IMR-90 (cell line): ENCODE results near the gene TCF7. TPM values are rescaled to one million over a fixed set of nuclear protein-coding genes. Genes with fewer than 3 reads are reported as not detected.

Experiments used
- ATAC-seq: fragments of 200-7000 bp; cut with Tn5 transposase; 2 replicates; pipeline ENCODE4 v1.9.1; 2020; ENCODE audit warnings: low read depth, mild to moderate bottlenecking, moderate library complexity
- BruUV-seq: library from RNA; stranded (reverse); fragments of 400-500 nt; replicated peaks from 2 replicates; lab custom pipeline; 2021; lab: Mats Ljungman, UMichigan
- CTCF ChIA-PET: fragments of 300-600 bp; formaldehyde crosslinking; extraction: SDS; loops from one replicate; lab custom pipeline; 2021; ENCODE audit warnings: antibody characterized with exemption; lab: Yijun Ruan, JAX
- POLR2A ChIA-PET: fragments of 300-600 bp; sonication (Branson Sonifier 250); formaldehyde crosslinking; loops from one replicate; lab custom pipeline; 2022; ENCODE audit warnings: antibody characterized with exemption; ENCODE audit not compliant: unreplicated experiment; lab: Charles Lee
- DNase-seq: peaks from one replicate; pipeline ENCODE4 v3.0.0; 2013
- H2AFZ ChIP-seq: replicated peaks from 2 replicates; pipeline ENCODE3; 2013; ENCODE audit warnings: low read length, mild to moderate bottlenecking; ENCODE audit not compliant: poor library complexity
- H2AK5ac ChIP-seq: 2 replicates; pipeline ENCODE4 v1.6.1; 2013; ENCODE audit warnings: low read depth, low read length, inconsistent platforms
- H2AK9ac ChIP-seq: replicated peaks from 2 replicates; pipeline ENCODE3; 2013; ENCODE audit warnings: mild to moderate bottlenecking, low read depth, low read length, moderate library complexity; ENCODE audit not compliant: poor library complexity
- H2BK120ac ChIP-seq: 2 replicates; pipeline ENCODE4 v1.6.1; 2013; ENCODE audit warnings: low read depth, low read length, inconsistent platforms
- H2BK15ac ChIP-seq: 3 replicates; pipeline ENCODE4 v1.6.1; 2013; ENCODE audit warnings: low read depth, low read length, inconsistent platforms
- H2BK20ac ChIP-seq: 2 replicates; pipeline ENCODE4 v1.6.1; 2013; ENCODE audit warnings: low read depth, mild to moderate bottlenecking, inconsistent platforms, low read length, moderate library complexity
- H2BK5ac ChIP-seq: 2 replicates; pipeline ENCODE4 v1.6.1; 2013; ENCODE audit warnings: mild to moderate bottlenecking, low read depth, low read length, inconsistent platforms; ENCODE audit not compliant: poor library complexity, severe bottlenecking
- H3K14ac ChIP-seq: replicated peaks from 2 replicates; pipeline ENCODE4 v1.6.1; 2013; ENCODE audit warnings: low read depth, low read length, inconsistent platforms
- H3K18ac ChIP-seq: 2 replicates; pipeline ENCODE4 v1.6.1; 2013; ENCODE audit warnings: low read depth, low read length, control low read depth
- H3K23ac ChIP-seq: 2 replicates; pipeline ENCODE4 v1.6.1; 2013; ENCODE audit warnings: low read depth, low read length, inconsistent platforms
- H3K27ac ChIP-seq: 2 replicates; pipeline ENCODE4 v1.5.1; 2013; ENCODE audit warnings: mild to moderate bottlenecking, control low read depth, low read length; ENCODE audit not compliant: insufficient read depth
- H3K27me3 ChIP-seq: 2 replicates; pipeline ENCODE4 v1.6.1; 2013; ENCODE audit warnings: low read length; ENCODE audit not compliant: control insufficient read depth, insufficient read depth
- H3K36me3 ChIP-seq: 2 replicates; pipeline ENCODE4 v1.6.1; 2013; ENCODE audit warnings: low read length, mixed read lengths; ENCODE audit not compliant: control insufficient read depth, insufficient read depth
- H3K4ac ChIP-seq: 2 replicates; pipeline ENCODE4 v1.6.1; 2013; ENCODE audit warnings: low read depth, low read length, inconsistent platforms
- H3K4me1 ChIP-seq: 2 replicates; pipeline ENCODE4 v1.6.1; 2013; ENCODE audit warnings: low read length, mixed read lengths; ENCODE audit not compliant: control insufficient read depth, insufficient read depth
- H3K4me2 ChIP-seq: 2 replicates; pipeline ENCODE4 v1.6.1; 2013; ENCODE audit warnings: low read depth, mild to moderate bottlenecking, control low read depth, low read length, moderate library complexity
- H3K4me3 ChIP-seq: 2 replicates; pipeline ENCODE4 v1.5.1; 2013; ENCODE audit warnings: low read depth, mild to moderate bottlenecking, control low read depth, low read length, moderate library complexity; ENCODE audit not compliant: insufficient read depth
- H3K56ac ChIP-seq: 2 replicates; pipeline ENCODE4 v1.6.1; 2013; ENCODE audit warnings: low read length, inconsistent platforms; ENCODE audit not compliant: insufficient read depth; ENCODE audit errors: extremely low read depth
- H3K79me1 ChIP-seq, 2 experiments: 2 replicates each; pipeline ENCODE4 v1.6.1; 2013; ENCODE audit warnings: low read length in 2 of 2, inconsistent platforms in 1 of 2, low read depth in 1 of 2
- H3K9ac ChIP-seq: 2 replicates; pipeline ENCODE4 v1.6.1; 2013; ENCODE audit warnings: low read depth, low read length, control low read depth
- H3K9me1 ChIP-seq: 2 replicates; pipeline ENCODE4 v1.6.1; 2013; ENCODE audit warnings: low read length, inconsistent platforms; ENCODE audit not compliant: insufficient read depth
- H3K9me3 ChIP-seq: 2 replicates; pipeline ENCODE4 v1.6.1; 2013; ENCODE audit warnings: low read length; ENCODE audit not compliant: control insufficient read depth, insufficient read depth
- H4K20me1 ChIP-seq: 2 replicates; pipeline ENCODE4 v1.6.1; 2013; ENCODE audit warnings: low read length, inconsistent platforms; ENCODE audit not compliant: insufficient read depth
- H4K5ac ChIP-seq: 2 replicates; pipeline ENCODE4 v1.6.1; 2013; ENCODE audit warnings: mild to moderate bottlenecking, low read depth, low read length, control low read depth
- H4K8ac ChIP-seq, 2 experiments: 2 replicates each; pipeline ENCODE4 v1.6.1; 2013; ENCODE audit warnings: low read depth in 2 of 2, low read length in 2 of 2, control low read depth in 1 of 2, inconsistent platforms in 1 of 2
- H4K91ac ChIP-seq: 2 replicates; pipeline ENCODE4 v1.6.1; 2013; ENCODE audit warnings: low read depth, low read length, inconsistent platforms; ENCODE audit not compliant: insufficient read depth
- CEBPB ChIP-seq: IDR thresholded peaks from 2 replicates; pipeline ENCODE4 v1.6.1; 2012; ENCODE audit warnings: low read depth, low read length, improper control_type of control experiment
- MAZ ChIP-seq: IDR thresholded peaks from 2 replicates; pipeline ENCODE4 v1.6.1; 2012; ENCODE audit warnings: low read depth, mild to moderate bottlenecking, low read length, improper control_type of control experiment, moderate library complexity, borderline replicate concordance
- MXI1 ChIP-seq: IDR thresholded peaks from 2 replicates; pipeline ENCODE4 v1.6.1; 2012; ENCODE audit warnings: low read depth, mild to moderate bottlenecking, low read length, moderate library complexity, borderline replicate concordance
- NFE2L2 ChIP-seq: fragments of 150-350 bp; IDR thresholded peaks from 2 replicates; pipeline ENCODE4 v1.6.1; 2016; ENCODE audit warnings: low read depth, mild to moderate bottlenecking, low read length
- RCOR1 ChIP-seq: IDR thresholded peaks from 2 replicates; pipeline ENCODE4 v1.6.1; 2012; ENCODE audit warnings: mild to moderate bottlenecking, low read length, improper control_type of control experiment; ENCODE audit not compliant: insufficient replicate concordance
- WGBS, 2 experiments: methylation state at CpG; one replicate each; pipeline versions ENCODE4 v1.1.5 to v1.1.7; 2013; ENCODE audit warnings: missing lambda C conversion rate in 2 of 2; ENCODE audit not compliant: insufficient read length in 1 of 2; ENCODE audit errors: extremely low coverage in 2 of 2; 5-methylcytosine and 5-hydroxymethylcytosine counted together
- dilution Hi-C: fragments of 300-500 bp; cut with HindIII; formaldehyde crosslinking; loops from one replicate; pipeline ENCODE4 v1.14.3; 2018; ENCODE audit warnings: low sequenced_read_pairs; ENCODE audit not compliant: unreplicated experiment
- in situ Hi-C: fragments of 300-500 bp; cut with MboI; formaldehyde crosslinking; loops from 3 replicates; pipeline ENCODE4 v1.14.3; 2019; ENCODE audit warnings: low sequenced_read_pairs, inconsistent platforms, mixed read lengths
- intact Hi-C: fragments of 100-400 bp; cut with micrococcal nuclease; formaldehyde crosslinking; loops from 2 replicates; pipeline ENCODE4 v1.10.0; 2022
- polyA plus RNA-seq, 3 experiments: library from polyadenylated mRNA; depleted of rRNA; stranded (reverse); fragments of >200 nt; gene quantifications; 2 replicates each; pipeline ENCODE4 v1.2.3, GENCODE V29; 2012; ENCODE audit warnings: low replicate concordance in 1 of 3
- total RNA-seq: library from RNA; depleted of rRNA; stranded (reverse); fragments of >200 nt; gene quantifications from 2 replicates; pipeline ENCODE4 v1.2.3, GENCODE V29; 2012
- TF ChIP-seq, protein P1 (sequence below): fragments of 150-350 bp; IDR thresholded peaks from 2 replicates; pipeline ENCODE4 v1.6.1; 2016; ENCODE audit warnings: low read depth, mild to moderate bottlenecking, low read length, moderate library complexity, borderline replicate concordance

Gene TCF7
- total and polyA plus RNA-seq, 2 of the 4 experiments (the other 2 are of a cell fraction), result 1.3 to 3.4 TPM

DNA sequence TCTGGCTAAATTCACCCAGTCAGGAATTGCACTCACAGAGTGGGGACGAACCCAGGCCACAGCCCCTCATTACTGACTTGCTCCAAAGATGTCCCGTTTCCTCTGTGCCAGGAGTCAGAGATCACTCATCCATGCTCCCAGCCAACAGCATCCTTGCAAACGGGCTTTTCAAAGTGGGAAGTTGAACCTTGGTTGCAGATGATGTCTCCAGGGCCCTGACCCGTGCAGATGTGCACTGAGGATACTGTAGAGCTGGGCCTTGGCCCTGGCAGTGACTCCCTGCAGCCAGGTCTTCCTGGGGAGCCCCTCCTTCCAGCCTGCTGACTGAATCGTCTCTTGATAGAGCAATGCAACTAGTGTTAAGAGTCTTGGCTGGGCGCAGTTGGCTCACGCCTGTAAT, 22.3 kb downstream of the TCF7 start:
- Histone ChIP-seq H4K5ac (no peak overlapping the region), H3K14ac (no peak overlapping the region), H3K4me2 (no peak overlapping the region), H3K9me1 (peaks cover 10% of the 10 kb centered on the region; the same call in 1 of the 2 replicates), H3K4me1 (peaks cover 13% of the 10 kb centered on the region), H3K9me3 (no peaks in the 10 kb centered on the region), H3K27ac (no peak overlapping the region), H3K9ac (no peak overlapping the region), H3K56ac (no peak overlapping the region), H4K8ac (no peak overlapping the region), H4K20me1 (peaks cover 65% of the 10 kb centered on the region), H3K18ac (no peak overlapping the region), H3K27me3 (no peaks in the 10 kb centered on the region), H4K91ac (no peak overlapping the region), H3K79me1 (peaks cover 43 to 94% of the 10 kb centered on the region in 2 experiments), H3K4ac (no peak overlapping the region), H3K23ac (no peak overlapping the region), H2BK120ac (no peak overlapping the region), H2AK9ac (no peak overlapping the region), H2BK20ac (no peak overlapping the region), H2BK5ac (no peak overlapping the region), H3K36me3 (peaks cover 45% of the 10 kb centered on the region), H2AK5ac (no peak overlapping the region), H2AFZ (no peak overlapping the region), H2BK15ac (no peak overlapping the region), H3K4me3 (no peak overlapping the region)
- BruUV-seq, result no TSS peak
- no peak for ATAC-seq
- dilution Hi-C loops, result no loop called here
- TF ChIP-seq, protein P1, sequence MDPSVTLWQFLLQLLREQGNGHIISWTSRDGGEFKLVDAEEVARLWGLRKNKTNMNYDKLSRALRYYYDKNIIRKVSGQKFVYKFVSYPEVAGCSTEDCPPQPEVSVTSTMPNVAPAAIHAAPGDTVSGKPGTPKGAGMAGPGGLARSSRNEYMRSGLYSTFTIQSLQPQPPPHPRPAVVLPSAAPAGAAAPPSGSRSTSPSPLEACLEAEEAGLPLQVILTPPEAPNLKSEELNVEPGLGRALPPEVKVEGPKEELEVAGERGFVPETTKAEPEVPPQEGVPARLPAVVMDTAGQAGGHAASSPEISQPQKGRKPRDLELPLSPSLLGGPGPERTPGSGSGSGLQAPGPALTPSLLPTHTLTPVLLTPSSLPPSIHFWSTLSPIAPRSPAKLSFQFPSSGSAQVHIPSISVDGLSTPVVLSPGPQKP, result no peak
- TF ChIP-seq MXI1, result no peak
- TF ChIP-seq RCOR1, result no peak
- no peak for TF ChIP-seq MAZ
- no peak for TF ChIP-seq CEBPB
- TF ChIP-seq NFE2L2, result no peak
- ChIA-PET CTCF (interaction anchor here (2.3 kb wide), 1 partner anchor 97 kb away, joined by 8 read pairs; no protein-coding TSS in a partner anchor), POLR2A (no interaction called here)
- in situ Hi-C loops, result loop anchor here (5.0 kb wide), 1 partner anchor 94 kb away; no protein-coding TSS in a partner anchor
- intact Hi-C loops, result no loop called here
- no peak for DNase-seq
- WGBS, 2 experiments, result 85% methylated on average over 3 of the region's 7 CpGs; no CpG with 5 or more reads in 1 of the 2 experiments
